GM12891 (cell line): ENCODE measurements around the gene PAQR5.
"Not testable (repeated sequence)": the region's sequence is repeated elsewhere in the genome, so short reads cannot be mapped to it uniquely, and the experiment has no call there.

Experiments
- DNase-seq: peaks from one replicate; pipeline ENCODE4 v3.0.0; 2011; ENCODE audit warnings: low spot score; ENCODE audit not compliant: insufficient read length
- FAIRE-seq: peaks from 2 replicates; lab custom pipeline; 2011; peaks lifted over from hg19 to GRCh38; lab: Jason Lieb, UNC
- PAX5 ChIP-seq: IDR thresholded peaks from 2 replicates; pipeline ENCODE4 v1.6.1; 2011; ENCODE audit warnings: low read length, moderate library complexity, mild to moderate bottlenecking; ENCODE audit not compliant: insufficient read depth, severe bottlenecking
- POLR2A ChIP-seq: IDR thresholded peaks from 2 replicates; pipeline ENCODE4 v1.6.1; 2011; ENCODE audit warnings: low read depth, low read length, control low read depth
- POLR2AphosphoS5 ChIP-seq: IDR thresholded peaks from 2 replicates; pipeline ENCODE4 v1.6.1; 2011; ENCODE audit warnings: low read depth, low read length, control low read depth
- POU2F2 ChIP-seq: IDR thresholded peaks from 2 replicates; pipeline ENCODE4 v1.6.1; 2011; ENCODE audit warnings: low read depth, mild to moderate bottlenecking, control low read depth, low read length, moderate library complexity
- SPI1 ChIP-seq: IDR thresholded peaks from 2 replicates; pipeline ENCODE4 v1.6.1; 2011; ENCODE audit warnings: low read depth, low read length, control low read depth
- TAF1 ChIP-seq: IDR thresholded peaks from 2 replicates; pipeline ENCODE4 v1.6.1; 2011; ENCODE audit warnings: low read depth, low read length, control low read depth

Gene PAQR5

DNA sequence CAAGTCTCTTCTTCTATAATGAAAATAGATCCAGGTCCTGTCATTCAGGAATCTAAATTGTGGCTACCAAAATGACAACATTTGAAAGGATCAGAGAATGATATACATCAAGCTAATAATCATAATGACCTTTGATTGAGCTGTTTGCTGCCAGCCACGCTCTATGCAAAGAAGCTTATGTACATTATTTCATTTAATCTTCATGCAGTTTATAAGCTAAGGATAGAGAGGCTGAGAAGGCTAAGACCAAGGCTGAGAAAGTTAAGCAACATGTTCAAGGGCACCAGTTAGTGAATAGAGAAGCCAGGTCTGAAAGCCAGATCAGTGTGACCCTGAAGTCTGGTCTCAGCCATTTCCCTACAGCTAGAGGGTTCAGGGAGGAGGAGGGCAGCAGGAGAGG lies 29.4 kb downstream of the PAQR5 start:
- no peak for DNase-seq
- no peak for TF ChIP-seq SPI1
- no peak for TF ChIP-seq POLR2A
- no peak for TF ChIP-seq POU2F2
- TF ChIP-seq PAX5 = no peak
- no peak for TF ChIP-seq TAF1
- no peak for TF ChIP-seq POLR2AphosphoS5
- FAIRE-seq = no peak

DNA sequence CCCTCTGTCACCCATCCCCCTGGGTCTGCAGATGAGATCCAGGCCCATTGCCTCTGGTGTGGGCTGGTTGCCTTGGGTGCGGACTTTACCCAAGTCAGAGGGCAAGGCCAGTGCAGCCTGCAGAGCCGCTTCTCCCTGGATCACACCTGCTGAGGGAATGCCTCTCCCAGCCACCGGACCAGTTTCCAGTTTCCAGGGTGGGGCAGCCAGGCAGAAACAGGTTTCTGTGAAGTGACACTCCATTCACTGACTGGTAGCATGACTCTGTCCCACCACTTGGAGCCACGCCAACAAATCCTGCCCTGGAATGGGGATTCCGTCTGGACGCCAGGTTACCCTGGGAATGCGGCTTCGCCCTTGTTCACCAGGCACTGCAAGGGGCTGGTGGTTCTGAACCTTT lies 30.0 kb downstream of the PAQR5 start:
- no peak for FAIRE-seq
- TF ChIP-seq POU2F2 (no peak), PAX5 (no peak), POLR2A (no peak), POLR2AphosphoS5 (no peak), TAF1 (no peak), SPI1 (no peak)
- DNase-seq = no peak

DNA sequence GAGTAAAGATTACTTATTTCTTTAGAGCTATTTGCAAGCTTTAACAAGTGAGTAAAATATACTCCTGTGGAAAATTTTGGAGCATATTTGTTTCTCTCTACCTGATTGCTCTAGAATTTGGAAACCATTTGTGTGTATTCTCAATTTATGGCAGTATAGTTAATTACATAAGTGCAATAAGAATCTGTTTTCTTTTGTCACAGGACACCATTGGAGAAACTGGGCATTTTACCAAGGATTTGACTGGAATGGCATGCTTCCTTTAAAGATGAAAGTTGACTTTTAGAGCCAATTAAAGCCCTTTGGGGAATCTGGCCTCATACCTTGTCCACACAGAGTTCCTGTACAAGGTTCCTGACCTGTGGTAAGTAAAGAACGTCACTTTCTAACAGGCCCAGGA lies 38.4 kb downstream of the PAQR5 start:
- FAIRE-seq = no peak
- TF ChIP-seq POU2F2 = no peak
- TF ChIP-seq SPI1 = no peak
- TF ChIP-seq POLR2A = no peak
- no peak for TF ChIP-seq TAF1
- no peak for TF ChIP-seq POLR2AphosphoS5
- TF ChIP-seq PAX5 = no peak
- no peak for DNase-seq

DNA sequence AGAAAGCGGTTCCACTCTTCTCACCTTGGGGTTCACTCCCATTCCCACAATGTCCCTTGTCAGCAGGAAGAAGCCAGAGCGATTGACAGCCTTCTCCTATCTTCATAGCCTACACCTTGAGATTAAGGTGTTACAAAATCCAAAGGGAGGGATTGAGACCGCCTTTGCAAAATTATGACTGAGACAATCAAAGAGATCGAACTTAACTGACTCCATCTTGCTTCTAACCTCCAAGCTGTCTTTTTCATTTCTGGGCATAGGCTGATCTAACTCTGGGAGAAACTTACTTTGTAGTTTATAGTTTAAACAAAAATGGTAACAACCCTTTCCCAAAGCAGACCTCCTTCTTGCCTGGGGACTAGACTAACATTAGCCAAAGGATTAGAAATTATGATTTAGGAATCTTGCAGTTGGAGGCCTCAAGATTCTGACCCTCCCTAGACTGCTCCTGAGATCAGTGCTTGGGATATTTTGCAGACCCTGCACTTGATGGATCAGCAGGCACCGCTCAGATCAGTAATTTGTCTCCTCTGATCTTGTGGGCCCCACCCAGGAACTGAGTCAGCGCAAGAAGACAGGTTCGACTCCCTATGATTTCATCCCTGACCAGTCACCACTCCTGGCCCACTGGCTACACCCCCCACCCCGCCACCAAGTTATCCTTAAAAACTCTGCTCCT lies 40.0 kb downstream of the PAQR5 start:
- FAIRE-seq (no peak), DNase-seq (no peak)
- TF ChIP-seq SPI1 (no peak), POLR2AphosphoS5 (no peak), TAF1 (no peak), PAX5 (no peak), POU2F2 (no peak), POLR2A (no peak)

DNA sequence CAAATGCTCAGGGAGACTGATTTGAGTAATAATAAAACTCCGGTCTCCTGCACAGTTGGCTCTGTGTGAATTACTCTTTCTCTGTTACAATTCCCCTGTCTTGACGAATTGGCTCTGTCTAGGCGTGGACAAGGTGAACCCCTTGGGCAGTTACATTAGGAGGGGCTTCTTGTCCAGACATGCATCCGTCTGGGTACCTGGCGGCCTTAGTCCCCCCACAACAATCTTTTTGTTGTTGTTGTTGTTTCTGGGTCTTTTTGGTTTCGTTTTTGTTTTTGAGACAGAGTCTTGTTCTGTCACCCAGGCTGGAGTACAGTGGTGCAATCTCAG lies 40.5 kb downstream of the PAQR5 start:
- DNase-seq, FAIRE-seq: not testable (repeated sequence)

DNA sequence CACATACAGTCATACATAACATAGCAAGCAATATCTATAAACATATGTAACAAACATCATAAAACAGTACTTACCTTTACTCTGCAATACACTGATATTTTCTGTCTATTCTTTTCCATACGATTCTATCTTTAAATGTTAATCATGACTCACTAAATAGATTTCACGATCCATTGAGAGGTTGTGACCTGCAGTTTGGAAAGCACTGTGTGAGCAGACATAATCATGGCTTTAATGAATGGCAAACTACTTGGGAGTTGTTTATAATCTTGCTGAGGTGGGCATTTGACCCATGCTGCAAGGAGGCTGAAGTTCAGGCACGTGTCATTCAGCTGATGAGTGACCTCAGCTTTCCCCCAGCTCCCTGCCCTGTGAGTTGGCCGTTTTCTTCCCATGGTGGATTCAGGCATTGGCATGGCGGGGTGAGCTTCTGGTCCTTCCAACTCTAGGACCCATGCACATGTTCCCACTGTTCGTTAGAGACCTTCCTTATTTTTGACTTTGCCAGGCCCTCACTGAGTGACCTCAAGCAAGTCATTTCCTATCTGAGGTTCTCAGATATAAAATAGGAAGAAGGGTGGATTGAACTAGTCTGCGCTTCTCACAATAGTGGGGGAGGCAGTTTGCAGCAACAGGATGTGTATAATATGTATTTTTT lies 41.7 kb downstream of the PAQR5 start:
- TF ChIP-seq POU2F2 (no peak), TAF1 (no peak), POLR2A (no peak), PAX5 (no peak), SPI1 (no peak), POLR2AphosphoS5 (no peak)
- FAIRE-seq (no peak), DNase-seq (no peak)

DNA sequence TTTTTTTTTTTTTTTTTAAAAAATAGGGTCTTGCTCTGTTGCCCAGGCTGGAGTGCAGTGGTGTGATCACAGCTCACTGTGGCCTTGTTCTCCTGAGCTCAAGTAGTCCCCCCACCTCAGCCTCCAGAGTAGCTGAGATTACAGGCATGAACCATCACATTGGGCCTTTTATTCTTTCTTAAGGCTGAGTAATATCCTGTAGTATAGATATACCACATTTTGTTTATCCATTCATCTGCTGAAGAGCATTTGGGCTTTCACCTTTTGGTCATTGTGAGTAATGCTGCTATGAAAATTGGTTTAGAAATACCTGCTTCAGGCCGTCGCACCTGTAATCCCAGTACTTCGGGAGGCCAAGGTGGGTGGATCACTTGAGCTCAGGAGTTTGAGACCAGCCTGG lies 42.6 kb downstream of the PAQR5 start:
- DNase-seq (no peak), FAIRE-seq (no peak)
- TF ChIP-seq SPI1 (no peak), POLR2AphosphoS5 (no peak), POU2F2 (no peak), PAX5 (no peak), TAF1 (no peak), POLR2A (no peak)

DNA sequence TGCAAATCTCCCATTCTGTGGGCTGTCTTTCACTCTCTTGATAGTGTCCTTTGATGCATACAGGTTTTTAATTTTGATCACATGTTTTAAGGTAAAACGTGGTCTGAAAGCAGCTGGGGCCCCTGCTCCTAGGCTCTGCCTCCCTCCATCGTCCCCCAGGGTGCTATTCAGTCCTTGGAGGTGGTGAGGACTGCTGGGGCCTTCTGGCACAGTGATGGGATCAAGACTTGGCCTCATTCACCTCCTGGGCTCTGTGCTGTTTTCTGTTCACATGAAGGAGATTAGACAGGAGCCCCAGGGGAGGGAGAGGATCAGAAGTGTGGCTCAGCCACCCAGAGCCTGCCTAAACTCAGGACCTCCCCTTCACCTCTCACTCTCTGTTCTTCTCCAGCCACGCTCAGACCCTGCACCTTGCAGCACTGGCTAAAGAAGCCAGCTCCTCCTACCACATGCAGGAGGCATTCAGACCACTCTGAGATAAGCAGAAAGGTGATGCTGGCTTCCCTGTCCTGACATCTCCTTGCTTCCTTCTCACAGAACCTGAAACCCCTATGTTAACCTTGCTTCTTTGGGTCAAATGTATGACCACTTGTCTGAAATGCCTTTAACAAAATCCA lies 43.9 kb downstream of the PAQR5 start:
- DNase-seq (no peak), FAIRE-seq (no peak)
- TF ChIP-seq POLR2AphosphoS5 (no peak), SPI1 (no peak), TAF1 (no peak), POLR2A (no peak), POU2F2 (no peak), PAX5 (no peak)

DNA sequence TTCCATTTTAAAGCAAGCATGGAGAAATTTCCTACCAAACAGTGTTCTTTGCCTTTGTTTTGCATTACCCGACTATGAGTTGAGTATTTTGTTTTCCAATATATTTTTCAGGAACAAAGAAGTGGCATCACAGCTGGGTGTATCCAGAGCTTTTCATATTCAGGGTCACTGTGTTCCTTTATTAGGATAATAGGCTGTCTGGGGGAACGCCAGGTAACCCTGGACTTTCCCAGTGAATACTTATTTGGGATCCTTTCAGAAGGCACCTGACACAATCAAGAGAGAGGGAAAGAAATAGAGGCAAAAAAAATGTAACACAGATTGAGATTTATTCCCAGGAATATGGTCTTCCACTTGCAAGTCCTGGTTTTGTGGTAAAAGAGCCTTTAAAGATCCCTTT lies 44.4 kb downstream of the PAQR5 start:
- FAIRE-seq = no peak

DNA sequence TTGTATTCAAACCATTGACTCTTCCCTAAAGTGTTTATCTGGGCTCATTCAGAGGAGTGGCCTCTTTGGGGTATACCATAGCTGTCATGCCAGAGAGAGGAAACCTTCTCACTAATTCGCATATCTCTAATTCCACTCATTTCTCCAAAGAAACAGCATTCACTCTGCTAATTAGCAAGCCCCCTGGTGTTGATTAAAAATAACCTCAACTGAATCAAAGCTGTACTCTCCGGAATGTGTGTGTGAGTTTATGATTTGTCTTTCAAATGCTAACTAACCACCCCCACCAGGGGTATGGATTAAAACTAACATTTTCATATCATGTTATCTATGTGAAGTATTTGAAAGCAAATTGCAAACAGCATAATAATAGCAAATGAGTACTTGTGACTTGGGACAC lies 45.5 kb downstream of the PAQR5 start:
- TF ChIP-seq PAX5 = no peak
- no peak for TF ChIP-seq POLR2A
- TF ChIP-seq TAF1 = no peak
- TF ChIP-seq SPI1 = no peak
- TF ChIP-seq POU2F2 = no peak
- no peak for TF ChIP-seq POLR2AphosphoS5
- DNase-seq (no peak), FAIRE-seq (no peak)

More for the DNA sequence above, 44.4 kb downstream of the PAQR5 start:
- DNase-seq = no peak
- TF ChIP-seq PAX5 = no peak
- no peak for TF ChIP-seq POLR2A
- no peak for TF ChIP-seq TAF1
- no peak for TF ChIP-seq SPI1
- TF ChIP-seq POLR2AphosphoS5 = no peak
- no peak for TF ChIP-seq POU2F2
